NT2/D1 (cell line): ENCODE results near the gene PRKAB1.
"Not testable (repeated sequence)": the region's sequence is repeated elsewhere in the genome, so short reads cannot be mapped to it uniquely, and the experiment has no call there.

Experiments
- YY1 ChIP-seq: IDR thresholded peaks from 2 replicates; pipeline ENCODE4 v1.6.1; 2011; ENCODE audit not compliant: insufficient read length, insufficient read depth
- ZNF274 ChIP-seq: IDR thresholded peaks from 2 replicates; pipeline ENCODE4 v1.6.1; 2011; ENCODE audit warnings: mild to moderate bottlenecking, low read depth, low read length

DNA sequence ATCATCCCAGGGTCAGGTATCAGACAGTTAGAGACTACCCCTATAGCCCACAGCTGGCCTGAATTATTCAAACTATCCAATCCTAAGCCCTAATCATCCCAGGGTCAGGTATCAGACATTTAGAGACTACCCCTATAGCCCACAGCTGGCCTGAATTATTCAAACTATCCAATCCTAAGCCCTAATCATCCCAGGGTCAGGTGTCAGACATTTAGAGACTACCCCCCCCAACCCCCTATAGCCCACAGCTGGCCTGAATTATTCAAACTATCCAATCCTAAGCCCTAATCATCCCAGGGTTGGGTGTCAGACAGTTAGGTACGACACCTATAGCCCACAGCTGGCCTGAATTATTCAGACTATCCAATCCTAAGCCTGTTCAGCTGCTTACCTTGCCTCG, 10.9 kb upstream of the PRKAB1 start:
- TF ChIP-seq ZNF274, YY1: not testable (repeated sequence)
